Stimulated activated CD8-positive, alpha-beta memory T cell treated with anti-CD3 and anti-CD28 coated beads, Interleukin-4, amount 100 ng/mL, for 1 hour (primary cell): ENCODE results near the gene OR2T12.
"Not testable (repeated sequence)": the region's sequence is repeated elsewhere in the genome, so short reads cannot be mapped to it uniquely, and the experiment has no call there.

Experiments
- DNase-seq, 2 donors: peaks; one replicate each; pipeline ENCODE4 v3.0.0-alpha.2; 2020; ENCODE audit warnings: low read depth in 2 of 2, low spot score in 1 of 2

Gene OR2T12, protein sequence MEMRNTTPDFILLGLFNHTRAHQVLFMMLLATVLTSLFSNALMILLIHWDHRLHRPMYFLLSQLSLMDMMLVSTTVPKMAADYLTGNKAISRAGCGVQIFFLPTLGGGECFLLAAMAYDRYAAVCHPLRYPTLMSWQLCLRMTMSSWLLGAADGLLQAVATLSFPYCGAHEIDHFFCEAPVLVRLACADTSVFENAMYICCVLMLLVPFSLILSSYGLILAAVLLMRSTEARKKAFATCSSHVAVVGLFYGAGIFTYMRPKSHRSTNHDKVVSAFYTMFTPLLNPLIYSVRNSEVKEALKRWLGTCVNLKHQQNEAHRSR

DNA sequence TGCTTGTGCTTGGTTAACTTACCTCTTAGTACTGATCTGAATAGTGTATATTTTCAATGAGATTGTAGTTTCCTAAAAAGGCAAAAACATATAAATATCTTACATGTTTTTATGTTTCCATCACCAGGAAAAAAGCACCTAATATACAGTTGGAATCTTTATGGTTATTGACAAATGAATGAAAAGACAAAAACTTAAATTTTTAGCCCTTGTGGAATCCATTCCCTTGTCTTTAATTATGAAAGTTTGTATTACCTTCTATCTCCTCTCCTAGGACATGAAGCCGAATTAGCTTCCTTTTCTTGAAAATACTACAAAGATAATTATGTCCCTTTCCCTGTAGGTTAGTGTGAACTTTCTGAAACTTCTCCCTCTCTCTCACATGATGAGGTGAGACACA is at the start of gene OR2T12:
Gene OR2T12, minus strand, starts transcription at position 101 of the 400 bp plus-strand sequence. CDS start 7,846 bp downstream, outside the sequence.
- DNase-seq = no peak

DNA sequence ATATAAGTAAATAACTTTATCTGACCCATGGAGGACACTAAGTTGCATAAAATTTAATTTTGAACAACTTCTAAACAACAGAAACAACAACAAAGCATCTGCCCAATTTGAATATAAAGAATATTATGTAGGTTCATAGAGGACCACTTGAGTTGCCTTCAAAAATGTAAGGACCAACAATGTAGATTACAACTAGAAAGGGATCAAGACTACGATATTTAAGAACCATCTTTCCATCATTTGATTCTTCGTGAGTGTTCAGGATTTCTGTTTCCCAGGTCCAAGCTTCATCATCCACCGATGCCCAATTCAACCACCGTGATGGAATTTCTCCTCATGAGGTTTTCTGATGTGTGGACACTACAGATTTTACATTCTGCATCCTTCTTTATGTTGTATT is 45.3 kb upstream of the OR2T12 start, which contains the start of gene OR14C36:
Gene OR14C36, plus strand, starts transcription at position 301 of the 400 bp plus-strand sequence. Its CDS starts 0 bp downstream, at position 301.
- no peak for DNase-seq

DNA sequence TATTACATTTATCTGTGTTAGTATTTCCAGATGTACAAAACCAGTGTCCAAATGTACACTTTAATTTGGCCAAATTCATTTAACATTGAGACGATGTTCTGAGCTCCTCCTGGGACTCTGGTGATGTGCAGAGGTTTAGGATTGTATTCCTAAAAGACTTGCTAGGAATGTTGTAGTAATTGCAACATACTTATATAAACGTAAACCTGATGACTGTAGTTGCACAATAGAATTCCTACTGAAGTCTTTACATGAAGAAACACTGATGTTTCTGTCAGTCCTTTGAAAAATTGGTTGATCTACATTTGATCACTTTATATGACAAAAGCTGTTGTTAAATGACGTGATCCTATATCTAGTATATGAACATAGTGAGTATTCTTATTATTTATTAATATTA is 40.2 kb upstream of the OR2T12 start:
- DNase-seq = no peak

DNA sequence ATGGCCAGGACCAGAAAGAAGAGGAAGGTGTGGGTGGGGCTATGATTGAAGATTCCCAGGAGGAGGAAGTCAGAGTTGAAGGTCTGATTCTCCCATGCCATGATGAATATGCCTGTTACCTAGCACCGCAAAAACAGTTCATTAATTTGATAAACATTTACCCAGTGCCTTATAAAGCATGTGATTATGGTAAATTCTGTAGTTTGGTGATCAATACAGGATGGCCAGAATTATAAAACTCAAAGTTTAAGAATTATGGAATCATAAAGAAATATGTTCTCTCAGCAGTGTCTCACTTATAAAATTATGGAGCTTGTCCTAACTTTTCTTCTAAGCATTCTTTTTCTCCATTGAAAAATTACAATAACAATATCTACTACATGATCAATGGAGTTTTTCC is 21.2 kb upstream of the OR2T12 start, which contains the start of gene OR2M7:
Gene OR2M7, minus strand, starts transcription at position 101 of the 400 bp plus-strand sequence. Its CDS starts 0 bp downstream, at position 101.
- no peak for DNase-seq

DNA sequence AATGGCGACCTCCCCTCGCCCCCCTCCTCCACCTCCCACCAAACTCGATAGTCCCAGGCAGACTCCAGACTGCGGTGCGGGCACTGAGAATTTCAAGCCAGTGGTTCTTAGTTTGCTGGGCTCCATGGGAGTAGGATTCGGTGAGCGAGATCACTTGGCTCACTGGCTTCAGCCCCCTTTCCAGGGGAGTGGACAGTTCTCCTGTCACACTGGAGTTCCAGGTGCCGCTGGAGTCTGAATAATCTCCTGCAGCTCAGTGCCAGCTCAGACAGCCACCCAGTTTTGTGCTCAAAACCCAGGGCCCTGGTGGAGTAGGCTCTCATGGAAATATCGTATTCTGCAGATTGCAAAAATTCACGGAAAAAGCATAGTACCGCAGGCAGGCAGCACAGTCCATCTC is 13.6 kb upstream of the OR2T12 start:
- DNase-seq = no peak

DNA sequence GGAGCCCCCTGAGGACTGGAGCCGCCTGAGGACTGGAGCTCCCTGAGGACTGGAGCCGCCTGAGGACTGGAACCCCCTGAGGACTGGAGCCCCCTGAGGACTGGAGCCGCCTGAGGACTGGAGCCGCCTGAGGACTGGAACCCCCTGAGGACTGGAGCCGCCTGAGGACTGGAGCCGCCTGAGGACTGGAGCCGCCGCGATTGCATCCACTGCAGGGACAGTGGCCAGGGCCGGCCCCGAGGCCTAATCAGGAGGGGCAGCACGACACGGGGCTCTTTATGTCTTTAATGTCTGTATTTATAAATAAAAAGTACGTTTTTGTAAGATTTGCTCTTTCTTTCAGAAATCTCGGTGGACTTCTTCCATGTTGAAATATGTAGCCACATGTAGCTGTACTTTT is 3.5 kb upstream of the OR2T12 start:
- not testable (repeated sequence) for DNase-seq

DNA sequence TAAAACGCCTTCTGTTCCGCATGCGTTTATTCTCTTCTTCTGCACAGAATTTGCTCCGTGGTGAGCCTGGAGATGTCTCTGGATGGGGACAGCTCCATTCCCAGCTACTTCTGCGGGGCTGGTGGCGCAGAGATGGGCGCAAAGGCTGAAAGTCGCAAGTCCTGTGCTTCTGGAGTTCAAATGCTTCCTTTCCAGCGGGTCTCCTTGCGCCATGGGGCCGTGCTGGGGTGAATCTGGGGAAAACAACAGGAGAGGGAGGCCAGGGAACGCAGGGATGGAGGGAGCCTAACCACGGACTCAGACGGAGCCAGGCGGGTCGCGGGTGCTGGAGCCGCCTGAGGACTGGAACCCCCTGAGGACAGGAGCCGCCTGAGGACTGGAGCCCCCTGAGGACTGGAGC is 2.9 kb upstream of the OR2T12 start:
- no peak for DNase-seq

DNA sequence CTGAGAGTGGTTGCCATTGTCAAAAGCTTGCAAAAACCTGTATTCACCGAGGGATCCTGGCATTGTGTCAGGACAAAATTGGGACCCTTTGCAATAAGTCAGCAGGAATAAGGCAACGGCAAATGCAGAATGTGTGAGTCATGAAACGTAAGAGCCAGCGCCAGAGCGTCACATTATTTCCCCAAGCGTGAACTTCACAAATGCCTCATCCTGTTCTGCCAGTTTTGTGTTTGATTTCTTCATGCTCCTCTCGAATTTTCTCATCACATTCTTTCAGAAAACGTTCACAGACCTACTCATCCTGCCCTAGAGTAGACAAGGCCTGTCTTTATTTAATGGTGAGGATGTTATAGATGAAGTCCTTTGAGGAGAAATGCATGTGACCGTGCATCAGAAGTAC is 2.4 kb upstream of the OR2T12 start:
- DNase-seq = not testable (repeated sequence)

DNA sequence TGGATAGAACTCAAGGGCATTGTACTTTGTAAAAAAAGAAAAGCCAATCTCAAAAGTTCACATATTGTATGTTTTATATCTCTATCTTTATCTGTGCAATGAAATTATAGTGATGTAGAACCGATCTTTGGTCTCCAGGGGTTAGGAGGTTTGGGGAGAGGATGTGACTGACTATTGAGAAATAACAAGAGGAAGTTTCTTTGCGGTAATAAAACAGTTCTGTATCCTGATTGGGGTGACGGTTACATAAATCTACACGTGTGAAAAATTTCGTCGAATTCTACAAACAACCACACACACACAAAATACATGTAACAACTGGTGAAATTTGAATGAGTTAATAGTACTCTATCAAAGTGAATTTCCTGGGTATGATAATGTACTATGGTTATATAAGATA is 14.8 kb downstream of the OR2T12 start:
- DNase-seq = no peak

DNA sequence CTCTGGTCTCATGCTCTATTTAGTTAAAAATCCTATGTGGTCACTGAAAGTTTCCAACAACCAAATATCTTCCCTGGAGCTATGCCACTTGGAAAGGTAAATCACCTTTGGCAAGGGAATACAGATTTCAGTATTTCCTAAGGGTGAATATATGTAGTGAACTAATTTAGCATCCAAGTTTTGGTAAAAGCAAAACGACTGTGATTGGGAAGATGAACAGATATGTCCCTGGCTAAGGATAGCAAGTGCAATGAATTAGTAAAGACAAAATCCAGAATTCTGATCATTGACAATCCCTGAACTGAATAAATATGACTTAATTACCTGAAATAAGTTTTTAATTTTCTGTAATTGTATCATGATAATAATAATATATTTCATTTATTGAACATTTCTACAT is 25.3 kb downstream of the OR2T12 start, which contains the start of gene OR2T33:
Gene OR2T33, minus strand, starts transcription at position 101 of the 400 bp plus-strand sequence. CDS start 4,162 bp downstream, outside the sequence.
- DNase-seq = no peak

DNA sequence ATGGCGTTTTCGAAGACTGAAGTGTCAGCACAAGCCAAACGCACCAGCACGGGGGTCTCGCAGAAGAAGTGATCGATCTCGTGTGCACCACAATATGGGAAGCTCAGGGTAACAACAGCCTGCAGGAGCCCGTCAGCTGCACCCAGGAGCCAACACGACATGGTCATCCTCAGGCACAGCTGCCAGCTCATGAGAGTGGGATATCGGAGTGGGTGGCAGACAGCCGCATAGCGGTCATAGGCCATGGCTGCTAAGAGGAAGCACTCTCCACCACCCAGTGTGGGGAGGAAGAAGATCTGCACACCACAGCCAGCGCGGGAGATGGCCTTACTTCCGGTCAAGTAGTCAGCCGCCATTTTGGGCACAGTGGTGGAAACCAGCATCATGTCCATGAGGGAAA is 30.0 kb downstream of the OR2T12 start:
- DNase-seq = not testable (repeated sequence)

DNA sequence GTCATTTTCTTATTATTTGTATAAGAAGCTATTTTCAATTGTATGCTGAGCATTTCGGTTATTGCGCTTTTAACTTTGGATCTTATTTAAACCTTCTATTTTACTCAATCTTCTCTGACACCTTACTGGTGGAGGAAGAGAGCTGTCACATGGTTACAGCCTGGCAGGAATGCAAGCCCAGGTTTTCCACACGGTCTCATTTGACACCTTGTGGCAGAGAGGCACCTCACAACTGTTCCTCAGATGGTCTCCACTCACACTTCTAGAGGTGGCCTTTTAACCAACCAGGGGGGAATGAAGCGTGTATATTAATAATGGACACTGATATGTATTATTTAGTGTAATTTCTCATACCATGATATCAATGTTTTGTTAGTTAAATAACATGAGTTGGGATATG is 35.0 kb downstream of the OR2T12 start:
- DNase-seq = no peak

DNA sequence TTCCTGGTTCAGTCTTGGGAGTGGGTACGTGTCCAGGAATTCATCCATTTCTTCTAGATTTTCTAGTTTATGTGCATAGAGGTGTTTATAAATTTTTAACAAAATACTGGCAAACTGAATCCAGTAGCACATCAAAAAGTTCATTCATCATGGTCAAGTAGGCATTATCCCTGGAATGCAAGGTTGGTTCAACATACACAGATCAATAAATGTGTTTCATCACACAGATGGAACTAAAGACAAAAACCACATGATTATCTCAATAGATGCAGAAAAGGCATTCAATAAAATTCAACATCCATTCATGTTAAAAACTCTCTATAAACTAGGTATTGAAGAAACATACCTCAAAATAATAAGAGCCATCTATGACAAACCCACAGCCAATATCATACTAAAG is 43.9 kb downstream of the OR2T12 start:
- not testable (repeated sequence) for DNase-seq

DNA sequence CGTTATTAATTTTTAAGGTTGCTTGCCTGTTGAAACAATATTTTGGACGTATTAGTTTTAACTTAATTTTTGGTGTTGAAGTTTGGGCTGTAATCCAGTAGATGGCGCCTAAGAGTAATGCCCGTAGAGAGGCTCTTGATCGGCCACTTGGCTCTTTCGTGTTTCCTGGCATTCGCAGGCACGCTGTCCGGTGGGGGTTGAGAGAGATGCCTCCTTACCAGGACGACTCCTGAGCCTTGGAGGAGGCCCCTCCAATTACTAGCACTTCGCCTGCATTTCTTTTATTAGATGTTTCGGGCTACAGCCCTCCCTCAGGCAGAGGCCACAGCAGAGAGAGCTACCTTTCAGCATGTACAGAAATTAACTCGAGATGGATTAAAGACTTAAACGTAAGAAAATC is 60.0 kb downstream of the OR2T12 start:
- DNase-seq = no peak
